Gastroesophageal sphincter (tissue), 4 donors: Measurements from ENCODE around the gene PTPRN2. TPM values are rescaled to one million over a fixed set of nuclear protein-coding genes. Genes with fewer than 3 reads are reported as not detected.

ENCODE experiments used
- ATAC-seq: fragments of 150-250 bp; one replicate; pipeline ENCODE4 v1.9.1; 2016; ENCODE audit warnings: mild to moderate bottlenecking, moderate library complexity
- H3K27ac ChIP-seq, 4 donors: fragments of 200-600 bp; sonication (generic) in 3 of 4; 1 replicate in 3 of 4; 2 replicates in 1 of 4; pipeline ENCODE4 v1.5.1; 2016 to 2019
- H3K27me3 ChIP-seq: fragments of 200-600 bp; sonication (generic); one replicate; pipeline ENCODE4 v1.5.1; 2019
- H3K36me3 ChIP-seq, 2 donors: fragments of 200-600 bp; sonication (generic); one replicate each; pipeline ENCODE4 v1.5.1; 2019; ENCODE audit warnings: control low read depth in 1 of 2
- H3K4me1 ChIP-seq, 3 donors: fragments of 200-600 bp; sonication (generic); 1 replicate in 2 of 3; 2 replicates in 1 of 3; pipeline ENCODE4 v1.5.1; 2016 to 2019; ENCODE audit warnings: control low read depth in 2 of 3
- H3K4me3 ChIP-seq, 2 donors: fragments of 200-600 bp; sonication (generic); one replicate each; pipeline ENCODE4 v1.5.1; 2019; ENCODE audit warnings: mild to moderate bottlenecking in 1 of 2, moderate library complexity in 1 of 2
- H3K9me3 ChIP-seq, 3 donors: fragments of 200-600 bp; sonication (generic); one replicate each; pipeline ENCODE4 v1.5.1; 2017 to 2019; ENCODE audit warnings: control low read depth in 2 of 3
- EP300 ChIP-seq: sonication (generic); formaldehyde crosslinking; IDR thresholded peaks from one replicate; pipeline ENCODE4 v1.6.1; 2017; ENCODE audit warnings: antibody characterized with exemption, mild to moderate bottlenecking
- POLR2A ChIP-seq, 2 donors: fragments of 450-650 bp; IDR thresholded peaks; one replicate each; pipeline ENCODE4 v1.6.1; 2017; ENCODE audit warnings: antibody characterized with exemption in 2 of 2, mild to moderate bottlenecking in 2 of 2, moderate library complexity in 1 of 2
- POLR2AphosphoS5 ChIP-seq: sonication (generic); formaldehyde crosslinking; IDR thresholded peaks from one replicate; pipeline ENCODE4 v1.6.1; 2017; ENCODE audit warnings: antibody characterized with exemption
- WGBS, 2 donors: methylation state at CpG; one replicate each; pipeline ENCODE4 v1.1.5; 2018; ENCODE audit warnings: low coverage in 1 of 2; 5-methylcytosine and 5-hydroxymethylcytosine counted together
- total RNA-seq, 4 donors: library from RNA; depleted of rRNA; stranded (reverse); fragments of >200 nt; gene quantifications; one replicate each; pipeline ENCODE4 v1.1.0, GENCODE V29; 2016
- TF ChIP-seq, protein P1 (sequence below), 4 experiments: fragments of 200-600 bp in 2 of 4; fragments of 450-650 bp in 2 of 4; sonication (generic) in 1 of 4; IDR thresholded peaks; one replicate each; pipeline ENCODE4 v1.5.1; 2017 to 2019; ENCODE audit warnings: antibody characterized with exemption in 4 of 4, mild to moderate bottlenecking in 2 of 4, moderate library complexity in 2 of 4

Gene PTPRN2
- total RNA-seq, 4 donors from 2014 or later: 1.7 to 4.7 (median 3.3) TPM

DNA sequence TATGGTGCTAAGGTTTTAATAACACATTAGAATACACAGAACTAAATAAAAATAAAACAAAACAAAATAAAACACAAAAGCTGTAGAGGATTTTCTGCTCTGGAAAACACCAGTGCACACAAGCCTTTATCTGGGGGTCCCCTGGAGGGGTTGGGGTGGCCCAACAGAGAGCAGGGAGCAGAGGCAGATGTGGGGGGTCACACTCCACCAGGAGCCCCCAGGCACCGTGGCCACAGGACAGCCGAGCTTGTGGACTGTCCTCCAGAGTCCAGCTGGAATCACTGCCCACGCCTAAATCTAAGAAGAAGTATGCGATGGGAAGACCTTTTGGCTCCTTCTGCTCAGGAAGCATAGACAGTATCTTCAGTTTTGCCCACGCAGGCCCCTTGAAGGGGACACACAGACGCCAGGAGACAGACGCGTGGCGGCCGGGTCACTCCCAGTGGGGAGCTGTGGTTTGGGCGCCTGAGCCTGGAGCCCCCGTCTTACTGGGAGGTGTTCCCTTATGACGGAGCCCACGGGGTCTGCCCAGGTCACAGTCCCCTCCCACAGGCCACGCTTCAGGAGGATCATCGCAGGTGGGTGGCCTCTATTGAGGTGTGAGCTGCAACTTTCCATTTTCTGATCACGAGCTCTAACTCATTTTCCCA is 595.0 kb downstream of the PTPRN2 start:
- TF ChIP-seq, protein P1, sequence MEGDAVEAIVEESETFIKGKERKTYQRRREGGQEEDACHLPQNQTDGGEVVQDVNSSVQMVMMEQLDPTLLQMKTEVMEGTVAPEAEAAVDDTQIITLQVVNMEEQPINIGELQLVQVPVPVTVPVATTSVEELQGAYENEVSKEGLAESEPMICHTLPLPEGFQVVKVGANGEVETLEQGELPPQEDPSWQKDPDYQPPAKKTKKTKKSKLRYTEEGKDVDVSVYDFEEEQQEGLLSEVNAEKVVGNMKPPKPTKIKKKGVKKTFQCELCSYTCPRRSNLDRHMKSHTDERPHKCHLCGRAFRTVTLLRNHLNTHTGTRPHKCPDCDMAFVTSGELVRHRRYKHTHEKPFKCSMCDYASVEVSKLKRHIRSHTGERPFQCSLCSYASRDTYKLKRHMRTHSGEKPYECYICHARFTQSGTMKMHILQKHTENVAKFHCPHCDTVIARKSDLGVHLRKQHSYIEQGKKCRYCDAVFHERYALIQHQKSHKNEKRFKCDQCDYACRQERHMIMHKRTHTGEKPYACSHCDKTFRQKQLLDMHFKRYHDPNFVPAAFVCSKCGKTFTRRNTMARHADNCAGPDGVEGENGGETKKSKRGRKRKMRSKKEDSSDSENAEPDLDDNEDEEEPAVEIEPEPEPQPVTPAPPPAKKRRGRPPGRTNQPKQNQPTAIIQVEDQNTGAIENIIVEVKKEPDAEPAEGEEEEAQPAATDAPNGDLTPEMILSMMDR (IDR thresholded peaks at IDR 0.05): no peak
- TF ChIP-seq EP300 (no peak), POLR2AphosphoS5 (no peak)

DNA sequence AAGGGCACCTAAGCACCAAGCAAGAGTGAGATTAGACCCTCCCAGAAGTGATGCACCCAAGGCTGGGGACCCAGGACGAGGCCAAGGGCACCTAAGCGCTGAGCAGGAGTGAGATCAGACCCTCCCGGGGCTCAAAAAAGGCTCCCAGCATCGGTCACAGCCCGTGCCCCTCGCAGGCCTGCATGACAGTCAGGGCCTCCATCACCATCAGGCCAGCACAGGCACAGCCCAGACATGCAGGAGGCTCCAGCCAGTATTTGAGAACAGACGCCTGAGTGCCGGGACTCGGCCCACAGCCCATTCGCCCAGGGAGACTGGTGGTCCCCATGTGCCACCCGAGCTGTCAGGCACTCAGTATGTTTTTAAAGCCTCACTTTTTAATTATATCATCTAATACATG is 595.9 kb downstream of the PTPRN2 start:
- no peak for ATAC-seq
- Histone ChIP-seq H3K36me3 (no peaks in the 10 kb centered on the region), H3K27ac (no peak overlapping the region), H3K9me3 (peaks cover 0 to 8% (median 0%) of the 10 kb centered on the region in 3 donors), H3K4me1 (no peaks in the 10 kb centered on the region), H3K27me3 (peaks cover 23% of the 10 kb centered on the region), H3K4me3 (no peak overlapping the region)
- WGBS, 2 donors: no CpG with 5 or more reads among the region's 11 CpGs
- TF ChIP-seq, protein P1 (IDR thresholded peaks at IDR 0.05): no peak
- TF ChIP-seq POLR2A (IDR thresholded peaks at IDR 0.05) (no peak), POLR2AphosphoS5 (no peak), EP300 (no peak)

More for the DNA sequence above, 595.0 kb downstream of the PTPRN2 start:
- ATAC-seq: no peak
- no peak overlapping the region for H3K27ac ChIP-seq
- H3K4me1 ChIP-seq: no peaks in the 10 kb centered on the region
- peaks cover 0 to 8% (median 0%) of the 10 kb centered on the region in 3 donors for H3K9me3 ChIP-seq
- WGBS, 2 donors: 65 to 100% methylated on average over 1 to 2 of the region's 17 CpGs
- no peaks in the 10 kb centered on the region for H3K36me3 ChIP-seq
- peaks cover 25% of the 10 kb centered on the region for H3K27me3 ChIP-seq
- no peak overlapping the region for H3K4me3 ChIP-seq

DNA sequence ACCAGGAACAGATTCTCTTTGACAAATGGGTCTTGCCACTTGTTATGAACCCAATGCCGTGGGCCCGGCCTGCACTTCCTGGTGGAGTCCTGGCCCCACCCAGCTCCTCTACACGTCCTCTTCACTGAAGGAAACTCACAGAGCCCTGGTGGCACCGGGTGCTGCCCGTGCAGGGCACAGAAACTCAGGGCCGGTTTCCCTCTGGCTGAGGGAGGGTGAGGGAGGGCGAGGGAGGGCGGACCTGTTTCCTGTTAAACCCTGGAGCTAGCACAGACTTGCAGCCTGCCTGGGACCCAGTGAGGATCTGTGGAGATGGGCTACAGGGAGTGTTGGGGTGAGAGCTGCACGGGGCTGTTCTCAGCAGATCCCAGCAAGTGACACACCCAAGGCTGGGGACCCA is 596.3 kb downstream of the PTPRN2 start:
- H3K4me3 ChIP-seq: no peak overlapping the region
- WGBS, 2 donors: no CpG with 5 or more reads among the region's 9 CpGs
- H3K36me3 ChIP-seq: no peaks in the 10 kb centered on the region
- TF ChIP-seq, protein P1 (IDR thresholded peaks at IDR 0.05): no peak
- TF ChIP-seq POLR2A (IDR thresholded peaks at IDR 0.05) (no peak), EP300 (no peak), POLR2AphosphoS5 (no peak)
- no peak for ATAC-seq
- H3K4me1 ChIP-seq: no peaks in the 10 kb centered on the region
- H3K27ac ChIP-seq: no peak overlapping the region
- H3K27me3 ChIP-seq: peaks cover 26% of the 10 kb centered on the region
- peaks cover 0 to 8% (median 0%) of the 10 kb centered on the region in 3 donors for H3K9me3 ChIP-seq

DNA sequence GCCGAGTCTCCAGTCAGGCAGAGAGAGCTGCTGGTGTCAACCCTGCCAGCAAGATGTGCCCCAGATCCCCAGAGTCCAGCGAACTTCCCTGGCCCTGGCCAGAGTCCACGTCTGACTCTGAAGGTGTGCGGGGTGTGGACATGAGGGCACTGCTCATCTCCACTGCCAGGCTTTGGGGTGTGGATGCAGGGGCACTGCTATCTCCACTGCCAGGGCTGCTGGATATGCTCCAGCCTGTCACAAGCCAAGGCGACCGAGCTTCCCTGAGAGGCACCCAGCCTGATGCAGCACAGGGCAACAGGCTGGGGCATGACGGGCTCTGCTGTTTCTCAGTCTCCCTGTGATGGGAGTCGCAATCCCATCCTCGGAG is 596.8 kb downstream of the PTPRN2 start:
- Histone ChIP-seq H3K9me3 (peaks cover 0 to 5% (median 0%) of the 10 kb centered on the region in 3 donors), H3K4me3 (no peak overlapping the region), H3K27ac (no peak overlapping the region), H3K4me1 (no peaks in the 10 kb centered on the region), H3K36me3 (no peaks in the 10 kb centered on the region), H3K27me3 (peaks cover 30% of the 10 kb centered on the region)
- TF ChIP-seq POLR2A (IDR thresholded peaks at IDR 0.05): no peak
- no peak for TF ChIP-seq POLR2AphosphoS5
- no peak for TF ChIP-seq EP300
- TF ChIP-seq, protein P1 (IDR thresholded peaks at IDR 0.05): no peak
- no peak for ATAC-seq
- WGBS, 2 donors: no CpG with 5 or more reads among the region's 9 CpGs

DNA sequence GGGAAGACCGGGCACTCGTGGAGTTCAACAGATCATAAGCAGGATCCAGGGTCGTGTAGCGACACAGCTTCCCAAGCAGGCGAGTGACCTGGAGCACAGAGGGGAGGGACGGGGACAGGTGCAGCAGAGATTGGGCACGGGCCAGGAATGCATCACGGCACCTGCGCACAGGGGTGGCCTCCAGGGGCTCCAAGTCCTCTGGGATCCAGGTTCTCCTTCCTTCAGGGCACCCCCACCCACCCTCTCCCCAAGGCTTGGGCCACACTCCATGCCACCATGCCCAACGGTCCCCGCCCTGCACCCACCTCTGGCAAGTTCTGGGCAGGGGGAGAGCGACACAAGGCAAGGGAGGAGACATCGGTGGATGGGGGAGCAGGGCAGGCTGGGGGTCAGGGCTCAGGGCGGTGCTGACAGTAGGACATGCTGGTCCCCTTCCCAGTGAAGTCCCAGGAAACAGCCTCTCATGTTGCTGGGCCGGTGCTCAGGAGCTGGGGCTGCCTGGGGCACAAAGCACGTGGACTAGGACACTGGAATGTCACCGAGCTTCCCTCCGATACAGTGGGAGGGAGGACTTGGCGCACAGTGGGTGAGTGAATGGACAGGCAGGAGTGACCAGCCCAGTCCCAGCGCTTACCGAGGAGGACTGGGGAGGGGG is 597.3 kb downstream of the PTPRN2 start:
- no peaks in the 10 kb centered on the region for H3K9me3 ChIP-seq
- no peaks in the 10 kb centered on the region for H3K36me3 ChIP-seq
- no peak for TF ChIP-seq POLR2A (IDR thresholded peaks at IDR 0.05)
- peaks cover 28% of the 10 kb centered on the region for H3K27me3 ChIP-seq
- no peak overlapping the region for H3K4me3 ChIP-seq
- no peak overlapping the region for H3K27ac ChIP-seq
- H3K4me1 ChIP-seq: no peaks in the 10 kb centered on the region
- WGBS, 2 donors: 76% methylated on average over 9 of the region's 21 CpGs; no CpG with 5 or more reads in 1 of the 2 donors
- ATAC-seq: no peak
